ENCODE results near the gene PLPP3.

PLPP3 gene

DNA sequence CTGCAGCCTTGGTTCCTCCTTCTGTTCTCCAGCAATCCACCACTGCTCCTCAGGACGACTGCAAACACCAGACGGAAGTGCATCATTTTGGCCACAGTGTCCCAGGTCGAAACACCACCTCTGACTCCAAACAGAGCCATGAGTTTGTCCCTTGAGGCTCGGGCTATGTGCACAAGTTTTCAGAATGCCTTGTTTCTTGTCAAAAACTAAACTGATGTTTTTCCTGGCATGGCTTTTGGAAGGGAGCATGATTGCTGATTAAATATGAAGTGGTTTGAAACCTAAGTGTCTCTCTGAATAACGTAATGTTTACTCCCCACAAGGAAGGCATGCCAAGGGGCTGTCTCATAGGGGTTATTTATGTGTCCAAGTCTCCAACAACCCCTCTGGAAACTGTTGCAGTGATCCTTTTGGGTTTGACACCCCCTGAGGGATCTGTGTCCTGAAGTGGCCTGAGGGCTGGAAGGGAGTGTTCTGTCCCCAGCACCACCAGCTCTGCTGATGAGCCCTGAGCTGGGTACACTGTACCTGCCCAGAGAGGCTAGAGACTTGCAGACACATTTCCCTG lies 132.7 kb downstream of the PLPP3 start:
- no peak for TF ChIP-seq CTCF (IDR thresholded peaks at IDR 0.05; ENCODE audit: extremely low read depth, insufficient read depth, missing control alignments)
- no peak for DNase-seq (ENCODE audit: low spot score)
- in situ Hi-C loops (cut with MboI; ENCODE audit: low pct_unique_long_range_greater_than_20kb, low sequenced_read_pairs, unreplicated experiment): no loop called here

DNA sequence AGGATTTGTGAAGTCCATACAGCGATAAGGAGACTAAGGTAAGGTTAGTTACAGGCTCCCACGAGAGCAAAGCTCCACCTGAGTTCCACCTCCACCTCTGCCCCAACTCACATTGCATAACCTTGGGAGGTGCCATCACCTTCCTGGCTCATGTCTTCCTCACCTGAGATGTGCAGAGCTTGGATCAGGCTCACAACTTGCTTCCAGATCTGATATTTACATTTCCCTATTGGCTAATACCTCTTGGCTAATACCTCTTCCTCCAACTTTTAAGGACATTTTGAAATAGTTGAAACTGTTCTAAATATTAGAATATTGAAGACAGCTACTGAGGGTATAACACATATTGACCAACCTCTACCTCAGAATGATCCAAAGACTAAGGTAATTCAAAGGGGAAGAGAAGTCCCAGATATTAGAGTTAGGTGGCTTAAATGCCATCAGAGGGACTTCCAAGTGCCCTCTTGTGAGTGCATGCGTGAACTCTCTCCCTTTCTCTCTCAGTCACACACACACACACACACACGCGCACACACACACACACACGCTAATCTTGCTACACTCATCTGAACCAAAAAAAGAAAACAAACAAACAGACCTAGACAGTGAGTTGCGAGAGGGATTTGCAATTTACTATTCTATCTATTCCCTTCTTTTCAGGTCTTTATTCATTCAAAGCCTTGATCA lies 134.3 kb downstream of the PLPP3 start:
- DNase-seq (ENCODE audit: low spot score): no peak
- in situ Hi-C loops (cut with MboI; ENCODE audit: low pct_unique_long_range_greater_than_20kb, low sequenced_read_pairs, unreplicated experiment): no loop called here
- TF ChIP-seq CTCF (IDR thresholded peaks at IDR 0.05; ENCODE audit: extremely low read depth, insufficient read depth, missing control alignments): no peak

All from GM13977 (cell line).